H1 (cell line): ENCODE data around the gene GSTO1. TPM values are rescaled to one million over a fixed set of nuclear protein-coding genes. Genes with fewer than 3 reads are reported as not detected.

Source experiments
- CTCF ChIA-PET: fragments of 300-600 bp; sonication (Branson Sonifier 250); formaldehyde crosslinking; loops from one replicate; lab custom pipeline; 2021; ENCODE audit not compliant: partially characterized antibody; lab: Charles Lee
- POLR2A ChIA-PET: fragments of 300-600 bp; sonication (Branson Sonifier 250); formaldehyde crosslinking; loops from one replicate; lab custom pipeline; 2021; ENCODE audit warnings: inconsistent platforms; ENCODE audit not compliant: partially characterized antibody; lab: Charles Lee
- DNase-seq, 2 experiments: peaks; one replicate each; pipeline versions ENCODE4 v3.0.0 to v3.0.0-alpha.2; 2010 to 2022; ENCODE audit warnings: low spot score in 2 of 2, low read depth in 1 of 2, mixed read lengths in 1 of 2
- FAIRE-seq: peaks from 2 replicates; lab custom pipeline; 2011; peaks lifted over from hg19 to GRCh38; lab: Jason Lieb, UNC
- H2AFZ ChIP-seq: 2 replicates; pipeline ENCODE4 v1.8.1; 2012; ENCODE audit warnings: low read length, inconsistent platforms
- H2AK5ac ChIP-seq: 2 replicates; pipeline ENCODE4 v1.6.1; 2013; ENCODE audit warnings: low read depth, low read length
- H2BK120ac ChIP-seq: replicated peaks from 2 replicates; pipeline ENCODE3; 2013; ENCODE audit warnings: low read depth, low read length, inconsistent platforms
- H2BK12ac ChIP-seq: 2 replicates; pipeline ENCODE4 v1.6.1; 2013; ENCODE audit warnings: low read depth, low read length
- H2BK15ac ChIP-seq: 2 replicates; pipeline ENCODE4 v1.6.1; 2013; ENCODE audit warnings: low read length
- H2BK20ac ChIP-seq: 2 replicates; pipeline ENCODE4 v1.6.1; 2013; ENCODE audit warnings: low read length
- H2BK5ac ChIP-seq: 2 replicates; pipeline ENCODE4 v1.6.1; 2013; ENCODE audit warnings: low read depth, low read length
- H3K14ac ChIP-seq: 2 replicates; pipeline ENCODE4 v1.6.1; 2013; ENCODE audit warnings: inconsistent platforms; ENCODE audit not compliant: insufficient read length
- H3K18ac ChIP-seq: 2 replicates; pipeline ENCODE4 v1.6.1; 2013; ENCODE audit warnings: low read length; ENCODE audit errors: extremely low read depth
- H3K23ac ChIP-seq: 2 replicates; pipeline ENCODE4 v1.6.1; 2013; ENCODE audit warnings: inconsistent platforms; ENCODE audit not compliant: insufficient read length
- H3K23me2 ChIP-seq: 2 replicates; pipeline ENCODE4 v1.6.1; 2013; ENCODE audit warnings: low read depth, low read length
- H3K27ac ChIP-seq: 2 replicates; pipeline ENCODE4 v1.6.1; 2011; ENCODE audit warnings: low read depth, low read length, inconsistent platforms
- H3K27me3 ChIP-seq, 4 experiments: replicated peaks in 1 of 4; 1 replicate in 1 of 4; 2 replicates in 3 of 4; pipeline versions ENCODE4 v1.6.1 to v1.8.1; 2011 to 2013; ENCODE audit warnings: low read length in 3 of 4, mild to moderate bottlenecking in 3 of 4, inconsistent platforms in 2 of 4, mixed read lengths in 2 of 4, moderate library complexity in 1 of 4; ENCODE audit not compliant: control insufficient read depth in 3 of 4, insufficient read depth in 3 of 4; ENCODE audit errors: extremely low read depth in 1 of 4
- H3K36me3 ChIP-seq, 4 experiments: 2 replicates each; pipeline versions ENCODE4 v1.6.1 to v1.8.1; 2011 to 2013; ENCODE audit warnings: mild to moderate bottlenecking in 4 of 4, low read length in 3 of 4, moderate library complexity in 2 of 4, control low read depth in 1 of 4, inconsistent platforms in 1 of 4; ENCODE audit not compliant: insufficient read depth in 4 of 4, control insufficient read depth in 2 of 4
- H3K4ac ChIP-seq: replicated peaks from 2 replicates; pipeline ENCODE3; 2013; ENCODE audit warnings: low read length, low read depth, mixed read lengths, inconsistent platforms; ENCODE audit not compliant: insufficient read length
- H3K4me1 ChIP-seq, 4 experiments: replicated peaks in 1 of 4; 1 replicate in 1 of 4; 2 replicates in 3 of 4; pipeline versions ENCODE4 v1.6.1 to v1.8.1; 2011 to 2013; ENCODE audit warnings: low read length in 3 of 4, inconsistent platforms in 2 of 4, mixed read lengths in 1 of 4; ENCODE audit not compliant: insufficient read depth in 4 of 4, control insufficient read depth in 3 of 4
- H3K4me2 ChIP-seq, 2 experiments: 2 replicates each; pipeline versions ENCODE4 v1.6.1 to v1.8.1; 2011 to 2013; ENCODE audit warnings: low read depth in 2 of 2, low read length in 2 of 2, control low read depth in 1 of 2, inconsistent platforms in 1 of 2, mild to moderate bottlenecking in 1 of 2; ENCODE audit not compliant: insufficient read depth in 1 of 2
- H3K4me3 ChIP-seq, 4 experiments: fragments of 200-600, 300-600 bp in 1 of 4; sonication (generic), shearing (Covaris generic), sonication (Bioruptor Twin) in 1 of 4; 2 replicates each; pipeline versions ENCODE4 v1.5.1 to v1.8.1; 2011 to 2016; ENCODE audit warnings: low read length in 4 of 4, low read depth in 3 of 4, control low read depth in 2 of 4, inconsistent platforms in 2 of 4, mild to moderate bottlenecking in 2 of 4, mixed read lengths in 1 of 4, moderate library complexity in 1 of 4; ENCODE audit not compliant: insufficient read depth in 2 of 4; ENCODE audit errors: extremely low read depth in 1 of 4
- H3K56ac ChIP-seq: replicated peaks from 2 replicates; pipeline ENCODE3; 2013; ENCODE audit warnings: low read depth, mild to moderate bottlenecking, mixed read lengths, low read length, inconsistent platforms; ENCODE audit not compliant: insufficient read length
- H3K79me1 ChIP-seq: 2 replicates; pipeline ENCODE4 v1.6.1; 2013; ENCODE audit warnings: low read depth, low read length, control low read depth
- H3K79me2 ChIP-seq, 2 experiments: 2 replicates each; pipeline versions ENCODE4 v1.6.1 to v1.8.1; 2012 to 2013; ENCODE audit warnings: low read length in 2 of 2, mild to moderate bottlenecking in 2 of 2, inconsistent platforms in 1 of 2; ENCODE audit not compliant: insufficient read depth in 2 of 2, control insufficient read depth in 1 of 2
- H3K9ac ChIP-seq, 4 experiments: replicated peaks in 1 of 4; 1 replicate in 1 of 4; 2 replicates in 3 of 4; pipeline versions ENCODE4 v1.6.1 to v1.8.1; 2011 to 2013; ENCODE audit warnings: low read depth in 3 of 4, low read length in 3 of 4, control low read depth in 2 of 4, mild to moderate bottlenecking in 2 of 4, moderate library complexity in 2 of 4, inconsistent platforms in 1 of 4; ENCODE audit errors: extremely low read depth in 1 of 4
- H3K9me3 ChIP-seq, 2 experiments: 2 replicates each; pipeline versions ENCODE4 v1.6.1 to v1.8.1; 2012 to 2013; ENCODE audit warnings: mild to moderate bottlenecking in 2 of 2, moderate library complexity in 2 of 2, control low read depth in 1 of 2, inconsistent platforms in 1 of 2, low read depth in 1 of 2, low read length in 1 of 2, mixed read lengths in 1 of 2; ENCODE audit not compliant: insufficient read depth in 2 of 2
- H4K20me1 ChIP-seq, 2 experiments: replicated peaks in 1 of 2; 2 replicates each; pipeline versions ENCODE3 to v1.8.1; 2011 to 2013; ENCODE audit warnings: inconsistent platforms in 2 of 2, low read length in 2 of 2, mild to moderate bottlenecking in 1 of 2; ENCODE audit not compliant: insufficient read depth in 2 of 2, control insufficient read depth in 1 of 2
- H4K5ac ChIP-seq: 2 replicates; pipeline ENCODE4 v1.6.1; 2013; ENCODE audit warnings: low read length, low read depth, mixed read lengths, inconsistent platforms; ENCODE audit not compliant: insufficient read length
- H4K8ac ChIP-seq: 2 replicates; pipeline ENCODE4 v1.8.0; 2013; ENCODE audit warnings: mild to moderate bottlenecking, moderate library complexity, low read length, inconsistent platforms; ENCODE audit not compliant: insufficient read depth; ENCODE audit errors: extremely low read depth
- H4K91ac ChIP-seq: replicated peaks from 2 replicates; pipeline ENCODE3; 2013; ENCODE audit warnings: low read length, mixed read lengths, inconsistent platforms; ENCODE audit not compliant: insufficient read length
- CREB1 ChIP-seq: IDR thresholded peaks from 2 replicates; pipeline ENCODE4 v1.6.1; 2012; ENCODE audit warnings: inconsistent platforms
- POLR2A ChIP-seq, 2 experiments: IDR thresholded peaks; 1 replicate in 1 of 2; 2 replicates in 1 of 2; pipeline ENCODE4 v1.6.1; 2011; ENCODE audit warnings: low read depth in 2 of 2, low read length in 2 of 2, mild to moderate bottlenecking in 2 of 2; ENCODE audit errors: control extremely low read depth in 1 of 2
- SIX5 ChIP-seq: IDR thresholded peaks from 2 replicates; pipeline ENCODE4 v1.6.1; 2011; ENCODE audit warnings: mild to moderate bottlenecking, low read depth, low read length
- SRF ChIP-seq: IDR thresholded peaks from 2 replicates; pipeline ENCODE4 v1.6.1; 2011; ENCODE audit warnings: mild to moderate bottlenecking, low read depth, low read length, moderate library complexity
- WGBS, 2 experiments: shearing (Covaris generic) in 1 of 2; methylation state at CpG; one replicate each; pipeline versions ENCODE4 v1.1.6 to v1.1.7; 2013 to 2015; ENCODE audit warnings: low lambda C conversion rate in 2 of 2, mixed read lengths in 2 of 2, inconsistent platforms in 1 of 2, low coverage in 1 of 2, missing lambda C conversion rate in 1 of 2; ENCODE audit not compliant: insufficient replicate concordance in 2 of 2, insufficient coverage in 1 of 2, insufficient read length in 1 of 2; ENCODE audit errors: extremely low coverage in 1 of 2, missing lambda C conversion rate in 1 of 2; 5-methylcytosine and 5-hydroxymethylcytosine counted together
- polyA plus RNA-seq, 7 experiments: library from polyadenylated mRNA; depleted of rRNA in 3 of 7; stranded (reverse) in 5 of 7; unstranded in 2 of 7; fragments of >200 nt in 5 of 7; fragments of 200-250 nt in 2 of 7; gene quantifications; 1 replicate in 5 of 7; 2 replicates in 1 of 7; 4 replicates in 1 of 7; pipeline versions ENCODE4 v1.2.1 to v1.2.3, GENCODE V29; 2011 to 2013; ENCODE audit warnings: missing spikeins in 2 of 7, mixed read lengths in 2 of 7
- total RNA-seq: library from RNA; stranded (reverse); fragmentation: NEBNext Ultra II Directional; extraction: Animal tissue kit (Norgen Biotek cat#: 25700); gene quantifications from 2 replicates; pipeline ENCODE4 v1.2.1, GENCODE V29; 2021

Gene GSTO1
- total and polyA plus RNA-seq, 2 of the 8 experiments (the other 6 are each of a cell fraction or from before 2014, with no cell fraction given): 22.4 to 32.5 TPM

DNA sequence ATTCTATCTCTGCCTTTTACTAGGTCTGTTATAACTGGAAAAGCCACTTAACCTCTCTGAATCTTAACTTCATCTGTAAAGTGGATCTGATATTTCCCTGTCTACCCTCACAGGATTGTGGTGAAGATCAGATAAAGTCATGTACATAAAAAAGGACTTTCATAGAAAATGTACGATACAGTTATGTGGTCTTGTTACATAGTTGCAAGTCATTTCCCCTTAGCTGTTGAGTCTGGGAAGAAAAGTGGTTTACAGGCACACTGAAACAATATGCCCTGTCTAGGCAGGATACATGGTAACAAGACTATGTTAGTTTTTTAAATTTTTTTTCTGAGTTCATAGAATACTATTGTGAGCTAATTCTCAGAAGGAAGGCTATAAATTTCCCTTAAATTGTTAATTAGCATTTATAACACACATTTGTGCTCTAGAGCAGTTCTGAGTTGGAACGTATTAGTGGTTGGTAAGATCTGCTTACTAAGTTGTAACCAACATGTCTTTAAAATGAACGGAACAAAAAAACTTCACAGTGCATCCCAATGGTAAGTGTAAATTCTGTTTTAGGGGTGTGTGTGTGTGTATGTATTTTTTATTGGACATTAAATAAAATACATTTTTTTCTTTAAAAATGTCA lies 7.1 kb upstream of the GSTO1 start:
- Histone ChIP-seq H3K4me1 (peaks cover 0 to 7% (median 6%) of the 10 kb centered on the region in 4 experiments; a peak in 4 of 7 replicates), H3K79me1 (no peaks in the 10 kb centered on the region), H3K9ac (no peak overlapping the region), H3K79me2 (no peaks in the 10 kb centered on the region), H4K8ac (no peak overlapping the region), H3K56ac (no peak overlapping the region), H2AK5ac (no peak overlapping the region), H3K4me3 (no peak overlapping the region), H3K18ac (no peak overlapping the region), H2AFZ (no peak overlapping the region), H3K14ac (no peak overlapping the region), H4K20me1 (no peaks in the 10 kb centered on the region), H2BK120ac (no peak overlapping the region), H2BK15ac (no peak overlapping the region), H3K36me3 (no peaks in the 10 kb centered on the region), H3K23ac (no peak overlapping the region)
- 90% methylated on average over 3 of the region's 3 CpGs; no CpG with 5 or more reads in 1 of the 2 experiments for WGBS, 2 experiments
- CTCF ChIA-PET: interaction anchor here (1.6 to 3.1 kb wide), 2 partner anchors 27 to 44 kb away, joined by 7 to 9 read pairs; no protein-coding TSS in a partner anchor
- DNase-seq (no peak), FAIRE-seq (no peak)
- TF ChIP-seq POLR2A (IDR thresholded peaks at IDR 0.05; ENCODE audit: control extremely low read depth in 1 of 2, low read depth in 2 of 2, low read length in 2 of 2) (no peak), SRF (no peak), CREB1 (no peak), SIX5 (no peak)
- TF ChIP-seq, all 59 proteins: peak for 0
- H2BK5ac ChIP-seq: no peak overlapping the region
- H3K9me3 ChIP-seq: 0 out of 4 replicates have a peak, but pooled peaks cover 0 to 5% of the 10 kb centered on the region in 2 experiments
- H3K4me2 ChIP-seq: no peak overlapping the region
- POLR2A ChIA-PET: no interaction called here
- no peak overlapping the region for H3K27ac ChIP-seq
- no peak overlapping the region for H3K4ac ChIP-seq
- peaks cover 0 to 3% (median 0%) of the 10 kb centered on the region in 4 experiments; a peak in 3 of 7 replicates for H3K27me3 ChIP-seq
- H4K5ac ChIP-seq: no peak overlapping the region
- H2BK12ac ChIP-seq: no peak overlapping the region
- H2BK20ac ChIP-seq: no peak overlapping the region
- H3K23me2 ChIP-seq: no peaks in the 10 kb centered on the region
- no peak overlapping the region for H4K91ac ChIP-seq
